Panc1 (cell line): ENCODE results near the gene MTTP. TPM values are rescaled to one million over a fixed set of nuclear protein-coding genes. Genes with fewer than 3 reads are reported as not detected.

Experiments used
- ATAC-seq: fragments of 200-7000 bp; cut with Tn5 transposase; 2 replicates; pipeline ENCODE4 v1.9.1; 2020; ENCODE audit warnings: mild to moderate bottlenecking, moderate library complexity
- BruUV-seq: library from RNA; stranded (reverse); fragments of 400-500 nt; replicated peaks from 2 replicates; lab custom pipeline; 2021; lab: Mats Ljungman, UMichigan
- CTCF ChIA-PET: fragments of 300-600 bp; sonication (Branson Sonifier 250); formaldehyde crosslinking; loops from one replicate; lab custom pipeline; 2022; ENCODE audit warnings: antibody characterized with exemption; lab: Charles Lee
- POLR2A ChIA-PET: fragments of 300-600 bp; sonication (Branson Sonifier 250); formaldehyde crosslinking; loops from one replicate; lab custom pipeline; 2022; ENCODE audit warnings: antibody characterized with exemption; lab: Charles Lee
- DNase-seq: peaks from one replicate; pipeline ENCODE4 v3.0.0-alpha.2; 2010; ENCODE audit warnings: low read depth, low spot score
- H3K27ac ChIP-seq: 2 replicates; pipeline ENCODE4 v1.5.1; 2011; ENCODE audit warnings: mild to moderate bottlenecking, low read length, inconsistent platforms
- H3K27me3 ChIP-seq: fragments of 200-500 bp; sonication (Bioruptor generic); 2 replicates; pipeline ENCODE4 v1.6.0; 2014; ENCODE audit warnings: low read length, inconsistent platforms; ENCODE audit not compliant: control insufficient read depth, insufficient read depth
- H3K36me3 ChIP-seq: fragments of 200-500 bp; sonication (Bioruptor generic); 2 replicates; pipeline ENCODE4 v1.5.1; 2014; ENCODE audit warnings: inconsistent platforms, mild to moderate bottlenecking, low read length, moderate library complexity; ENCODE audit not compliant: control insufficient read depth, insufficient read depth
- H3K4me1 ChIP-seq: 2 replicates; pipeline ENCODE4 v1.5.1; 2011; ENCODE audit warnings: inconsistent platforms, mild to moderate bottlenecking, low read length, moderate library complexity; ENCODE audit not compliant: control insufficient read depth, insufficient read depth
- H3K4me3 ChIP-seq, 2 experiments: 2 replicates each; pipeline ENCODE4 v1.5.1; 2011 to 2012; ENCODE audit warnings: low read depth in 2 of 2, low read length in 2 of 2, mild to moderate bottlenecking in 2 of 2, inconsistent platforms in 1 of 2, moderate library complexity in 1 of 2
- H3K9me3 ChIP-seq: fragments of 200-500 bp; sonication (Bioruptor generic); 2 replicates; pipeline ENCODE4 v1.5.1; 2014; ENCODE audit warnings: low read depth, mild to moderate bottlenecking, inconsistent platforms, low read length, moderate library complexity; ENCODE audit not compliant: control insufficient read depth, insufficient read depth
- CTCF ChIP-seq: fragments of 450-650 bp; IDR thresholded peaks from 2 replicates; pipeline ENCODE4 v1.5.1; 2017; ENCODE audit warnings: mild to moderate bottlenecking
- POLR2AphosphoS5 ChIP-seq: IDR thresholded peaks from 2 replicates; pipeline ENCODE4 v1.6.1; 2012; ENCODE audit warnings: mild to moderate bottlenecking, low read depth, low read length, moderate library complexity
- REST ChIP-seq, 2 experiments: IDR thresholded peaks; 2 replicates each; pipeline ENCODE4 v1.6.1; 2011 to 2012; ENCODE audit warnings: low read depth in 2 of 2, control low read depth in 1 of 2, low read length in 1 of 2, mild to moderate bottlenecking in 1 of 2, moderate library complexity in 1 of 2; ENCODE audit not compliant: insufficient read depth in 1 of 2
- SIN3A ChIP-seq: IDR thresholded peaks from 2 replicates; pipeline ENCODE4 v1.6.1; 2012; ENCODE audit warnings: low read depth, mild to moderate bottlenecking, low read length, moderate library complexity, borderline replicate concordance; ENCODE audit not compliant: insufficient read depth
- TCF7L2 ChIP-seq: IDR thresholded peaks from 2 replicates; pipeline ENCODE4 v1.6.1; 2011; ENCODE audit warnings: mild to moderate bottlenecking, low read depth, low read length, inconsistent platforms
- in situ Hi-C: cut with HindIII; loops from 2 replicates; pipeline ENCODE4 v1.10.0; 2016; ENCODE audit warnings: low sequenced_read_pairs, low pct_unique_long_range_greater_than_20kb
- intact Hi-C: fragments of 100-400 bp; cut with micrococcal nuclease; formaldehyde crosslinking; loops from one replicate; pipeline ENCODE4 v1.10.0; 2022; ENCODE audit not compliant: unreplicated experiment
- total RNA-seq: library from RNA; stranded (reverse); gene quantifications from one replicate; pipeline ENCODE4 v1.2.1, GENCODE V29; 2021; ENCODE audit not compliant: unreplicated experiment

The MTTP gene
- total RNA-seq, 1 experiment from 2014 or later = 0.26 TPM

- POLR2A ChIA-PET = no interaction called here
- Histone ChIP-seq H3K27me3 (no peaks in the 10 kb centered on the region), H3K9me3 (no peaks in the 10 kb centered on the region), H3K36me3 (no peaks in the 10 kb centered on the region), H3K4me1 (no peaks in the 10 kb centered on the region), H3K27ac (no peak overlapping the region), H3K4me3 (no peak overlapping the region)
- no TSS peak for BruUV-seq
- TF ChIP-seq TCF7L2 (no peak), POLR2AphosphoS5 (no peak), CTCF (no peak)
- ATAC-seq (no peak), DNase-seq (no peak)
- intact Hi-C loops = loop anchor here (5.0 kb wide), 2 partner anchors 322 to 382 kb away; partner anchors contain the start of gene DNAJB14
- in situ Hi-C loops = no loop called here
- CTCF ChIA-PET = no interaction called here
These were observed 9.7 kb upstream of the MTTP start for GRCh38 chr4:99564921-99565320.

GRCh38 chr4:99571883-99572282 is 2.7 kb upstream of the MTTP start:
- ChIA-PET POLR2A (no interaction called here), CTCF (no interaction called here)
- no peak for DNase-seq
- Histone ChIP-seq H3K4me3 (no peak overlapping the region), H3K4me1 (no peaks in the 10 kb centered on the region), H3K9me3 (no peaks in the 10 kb centered on the region), H3K27me3 (no peaks in the 10 kb centered on the region), H3K36me3 (no peaks in the 10 kb centered on the region), H3K27ac (no peak overlapping the region)
- intact Hi-C loops = no loop called here
- no TSS peak for BruUV-seq
- in situ Hi-C loops = no loop called here
- no peak for TF ChIP-seq REST (IDR thresholded peaks at IDR 0.05; ENCODE audit: insufficient read depth in 1 of 2, low read depth in 2 of 2, low read length in 1 of 2)
- TF ChIP-seq CTCF = no peak
- no peak for TF ChIP-seq TCF7L2
- no peak for TF ChIP-seq POLR2AphosphoS5
- no peak for TF ChIP-seq SIN3A
- ATAC-seq = no peak
